Loucy (cell line): ENCODE measurements around the gene FRMD1.

Experiments
- H2AFZ ChIP-seq: fragments of 200-600 bp; sonication (generic); 2 replicates; pipeline ENCODE4 v1.6.0; 2016; ENCODE audit warnings: antibody characterized with exemption, mild to moderate bottlenecking, low read length, moderate library complexity
- H3F3A ChIP-seq: fragments of 200-600 bp; 2 replicates; pipeline ENCODE4 v1.6.0; 2016; ENCODE audit warnings: antibody characterized with exemption, low read depth, mild to moderate bottlenecking
- H3K27me3 ChIP-seq: fragments of 200-600 bp; sonication (generic); 2 replicates; pipeline ENCODE4 v1.6.1; 2014; ENCODE audit warnings: low read length, mild to moderate bottlenecking; ENCODE audit not compliant: insufficient read depth, poor library complexity, severe bottlenecking
- H3K36me3 ChIP-seq: fragments of 200-600 bp; sonication (generic); 2 replicates; pipeline ENCODE4 v1.6.1; 2016; ENCODE audit warnings: low read length; ENCODE audit not compliant: insufficient read depth
- H3K4me1 ChIP-seq: fragments of 200-600 bp; sonication (generic); 2 replicates; pipeline ENCODE4 v1.5.1; 2014; ENCODE audit warnings: low read length, mild to moderate bottlenecking; ENCODE audit not compliant: insufficient read depth, poor library complexity, severe bottlenecking
- H3K4me2 ChIP-seq: fragments of 200-600 bp; sonication (generic); 2 replicates; pipeline ENCODE4 v1.6.0; 2014; ENCODE audit warnings: antibody characterized with exemption, low read length, low read depth, mild to moderate bottlenecking; ENCODE audit not compliant: poor library complexity, severe bottlenecking
- H3K4me3 ChIP-seq: fragments of 200-600 bp; sonication (generic); 2 replicates; pipeline ENCODE4 v1.5.1; 2014; ENCODE audit warnings: low read length, mild to moderate bottlenecking, mixed read lengths; ENCODE audit not compliant: poor library complexity, severe bottlenecking
- H3K79me2 ChIP-seq: fragments of 200-600 bp; sonication (generic); 2 replicates; pipeline ENCODE4 v1.6.1; 2014; ENCODE audit warnings: low read length; ENCODE audit not compliant: insufficient read depth
- H3K9ac ChIP-seq: fragments of 200-600 bp; sonication (generic); 2 replicates; pipeline ENCODE4 v1.6.0; 2014; ENCODE audit warnings: mild to moderate bottlenecking, low read depth, low read length, moderate library complexity; ENCODE audit not compliant: poor library complexity, severe bottlenecking
- H3K9me2 ChIP-seq: fragments of 200-600 bp; sonication (generic); replicated peaks from 2 replicates; pipeline ENCODE4 v1.6.1; 2016; ENCODE audit warnings: low read depth, low read length, mixed read lengths
- H3K9me3 ChIP-seq: fragments of 200-600 bp; sonication (generic); 2 replicates; pipeline ENCODE4 v1.6.1; 2014; ENCODE audit warnings: mild to moderate bottlenecking, antibody characterized with exemption, low read length, low read depth; ENCODE audit not compliant: insufficient read depth
- H4K20me1 ChIP-seq: fragments of 200-600 bp; sonication (generic); 2 replicates; pipeline ENCODE4 v1.6.0; 2014; ENCODE audit warnings: antibody characterized with exemption, low read length, mild to moderate bottlenecking; ENCODE audit not compliant: insufficient read depth, poor library complexity, severe bottlenecking
- EZH2phosphoT487 ChIP-seq: fragments of 200-600 bp; IDR thresholded peaks from 2 replicates; pipeline ENCODE4 v1.6.1; 2018; ENCODE audit warnings: antibody characterized with exemption, mild to moderate bottlenecking, moderate library complexity, borderline replicate concordance
- TF ChIP-seq, protein P1 (sequence below): fragments of 200-600 bp; sonication (generic); conservative IDR thresholded peaks from 2 replicates; pipeline ENCODE4 v1.5.1; 2014; ENCODE audit warnings: mild to moderate bottlenecking, antibody characterized with exemption, low read length

The FRMD1 gene

DNA sequence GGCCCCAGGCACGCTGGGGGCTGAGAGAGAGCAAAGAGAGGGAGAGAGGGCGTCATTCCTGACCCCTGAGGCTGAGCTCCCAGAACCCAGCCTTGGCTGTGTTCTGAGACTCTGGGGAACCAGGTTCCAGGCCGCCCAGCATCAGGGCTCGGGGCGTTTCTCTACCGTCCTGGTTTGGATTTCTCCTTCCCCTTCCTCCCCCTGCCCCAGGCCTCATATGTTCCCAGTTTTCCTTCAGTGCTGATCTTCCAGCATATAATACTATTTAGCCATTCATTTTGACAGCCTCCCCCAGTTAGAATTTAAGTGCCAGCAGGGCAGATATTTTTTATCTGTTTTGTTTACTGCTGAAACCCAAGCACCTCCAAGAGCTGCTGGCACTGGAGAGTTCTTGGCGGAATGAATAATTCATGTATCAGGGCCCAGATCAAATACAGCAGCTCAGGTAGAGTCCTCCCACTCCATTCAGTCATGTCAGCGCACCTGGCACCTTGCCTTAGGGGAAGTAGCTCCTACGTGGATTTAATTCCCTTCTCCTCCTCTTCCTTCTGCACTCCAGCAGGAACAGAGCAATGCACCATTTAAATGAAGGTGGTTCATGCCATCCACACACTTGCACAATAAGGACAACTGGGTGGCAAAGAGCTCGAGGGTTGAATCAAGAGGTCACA is 23.4 kb upstream of the FRMD1 start:
- Histone ChIP-seq H3K36me3 (no peaks in the 10 kb centered on the region), H3K4me3 (no peak overlapping the region), H3K9ac (no peak overlapping the region), H3K27me3 (no peaks in the 10 kb centered on the region), H4K20me1 (no peaks in the 10 kb centered on the region), H3F3A (no peaks in the 10 kb centered on the region), H2AFZ (no peak overlapping the region), H3K9me3 (peaks cover 14% of the 10 kb centered on the region; the same call in 1 of the 2 replicates), H3K9me2 (no peaks in the 10 kb centered on the region), H3K4me1 (no peaks in the 10 kb centered on the region), H3K4me2 (no peak overlapping the region), H3K79me2 (no peaks in the 10 kb centered on the region)
- TF ChIP-seq, protein P1, sequence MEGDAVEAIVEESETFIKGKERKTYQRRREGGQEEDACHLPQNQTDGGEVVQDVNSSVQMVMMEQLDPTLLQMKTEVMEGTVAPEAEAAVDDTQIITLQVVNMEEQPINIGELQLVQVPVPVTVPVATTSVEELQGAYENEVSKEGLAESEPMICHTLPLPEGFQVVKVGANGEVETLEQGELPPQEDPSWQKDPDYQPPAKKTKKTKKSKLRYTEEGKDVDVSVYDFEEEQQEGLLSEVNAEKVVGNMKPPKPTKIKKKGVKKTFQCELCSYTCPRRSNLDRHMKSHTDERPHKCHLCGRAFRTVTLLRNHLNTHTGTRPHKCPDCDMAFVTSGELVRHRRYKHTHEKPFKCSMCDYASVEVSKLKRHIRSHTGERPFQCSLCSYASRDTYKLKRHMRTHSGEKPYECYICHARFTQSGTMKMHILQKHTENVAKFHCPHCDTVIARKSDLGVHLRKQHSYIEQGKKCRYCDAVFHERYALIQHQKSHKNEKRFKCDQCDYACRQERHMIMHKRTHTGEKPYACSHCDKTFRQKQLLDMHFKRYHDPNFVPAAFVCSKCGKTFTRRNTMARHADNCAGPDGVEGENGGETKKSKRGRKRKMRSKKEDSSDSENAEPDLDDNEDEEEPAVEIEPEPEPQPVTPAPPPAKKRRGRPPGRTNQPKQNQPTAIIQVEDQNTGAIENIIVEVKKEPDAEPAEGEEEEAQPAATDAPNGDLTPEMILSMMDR = no peak
- TF ChIP-seq EZH2phosphoT487 = no peak

DNA sequence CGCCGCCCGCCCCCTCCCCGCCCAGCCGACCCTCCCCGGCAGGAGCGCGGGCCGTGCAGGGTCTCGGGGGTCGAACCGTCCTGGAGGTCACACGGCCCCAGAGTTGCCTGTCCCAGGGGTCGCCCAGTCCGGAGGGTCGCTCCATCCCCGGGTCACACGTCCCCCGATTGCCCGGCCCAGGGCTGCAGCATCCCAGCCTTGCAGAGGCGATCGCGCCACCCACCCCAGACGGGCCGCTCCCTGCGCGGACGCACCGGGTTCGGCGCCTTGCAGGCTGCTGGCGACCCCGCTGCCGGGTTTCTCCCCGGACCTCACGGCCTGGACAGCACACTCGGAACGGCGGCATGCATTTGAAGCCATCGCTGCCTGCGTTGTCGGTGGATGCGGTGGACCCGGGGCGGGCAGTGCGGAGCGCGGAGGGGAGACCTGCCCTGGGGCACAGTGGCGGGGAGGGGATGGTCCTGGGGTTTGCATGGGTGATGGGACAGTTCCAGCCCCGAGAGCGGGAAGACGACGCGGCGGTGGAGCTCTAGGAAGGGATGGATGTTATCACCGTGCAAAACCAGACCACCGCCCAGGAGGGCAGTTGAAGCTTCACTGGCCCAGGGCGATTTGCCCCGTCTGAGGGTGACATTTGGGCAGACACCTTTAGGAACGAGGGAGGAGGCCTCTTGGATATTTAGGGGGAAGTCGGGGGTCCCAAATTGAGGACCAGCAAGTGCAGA is 22.7 kb upstream of the FRMD1 start:
- Histone ChIP-seq H3K27me3 (no peaks in the 10 kb centered on the region), H3K4me1 (no peaks in the 10 kb centered on the region), H3K79me2 (no peaks in the 10 kb centered on the region), H3K9ac (no peak overlapping the region), H3K9me3 (peaks cover 14% of the 10 kb centered on the region; the same call in 1 of the 2 replicates), H3K36me3 (no peaks in the 10 kb centered on the region), H2AFZ (no peak overlapping the region), H3K4me3 (no peak overlapping the region), H3F3A (no peaks in the 10 kb centered on the region), H4K20me1 (no peaks in the 10 kb centered on the region), H3K9me2 (no peaks in the 10 kb centered on the region), H3K4me2 (no peak overlapping the region)
- TF ChIP-seq, protein P1 = no peak
- no peak for TF ChIP-seq EZH2phosphoT487

DNA sequence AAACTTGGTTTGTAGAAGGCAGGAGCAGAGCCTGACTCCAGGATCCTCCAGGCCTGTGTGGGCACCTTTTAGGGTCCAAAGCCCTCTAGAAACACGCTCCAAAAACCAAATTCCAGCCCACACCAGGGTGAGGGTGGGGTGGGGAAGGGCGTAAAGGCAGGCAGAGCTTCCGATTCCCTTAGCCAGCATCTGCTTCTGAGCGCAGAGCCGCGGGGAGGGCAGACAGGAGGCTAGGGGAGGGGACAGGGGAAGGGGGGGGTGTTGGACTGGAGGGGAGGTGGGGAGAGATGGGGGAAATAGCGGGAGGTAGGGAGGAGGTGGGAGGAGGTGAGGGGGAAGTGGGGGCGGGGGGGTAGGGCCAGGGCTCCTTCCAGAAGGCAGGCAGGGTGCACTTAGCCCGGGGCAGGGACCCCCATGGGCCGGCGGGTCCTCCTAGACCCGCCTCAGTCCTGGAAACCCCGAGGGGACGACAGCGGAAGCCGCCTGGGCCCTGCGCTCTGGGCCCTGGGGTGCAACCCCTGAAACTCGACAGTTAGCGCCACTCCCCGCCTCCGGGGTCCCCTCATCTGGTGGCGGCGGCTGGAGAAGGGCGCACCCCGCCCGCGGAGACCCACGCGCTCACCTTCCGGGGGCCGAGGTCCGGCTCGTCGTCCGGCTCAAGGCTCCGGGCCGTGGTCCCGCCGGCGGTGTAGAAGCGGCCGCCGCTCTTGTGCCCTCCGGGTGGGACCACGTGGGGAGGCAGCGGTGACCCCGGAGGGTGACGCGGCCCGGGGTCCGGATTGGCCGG is 22.0 kb upstream of the FRMD1 start:
- Histone ChIP-seq H3K4me2 (no peak overlapping the region), H3K27me3 (no peaks in the 10 kb centered on the region), H3K9me3 (peaks cover 14% of the 10 kb centered on the region; the same call in 1 of the 2 replicates), H4K20me1 (no peaks in the 10 kb centered on the region), H3K79me2 (no peaks in the 10 kb centered on the region), H3K4me3 (no peak overlapping the region), H2AFZ (no peak overlapping the region), H3K9ac (no peak overlapping the region), H3K4me1 (no peaks in the 10 kb centered on the region), H3K36me3 (no peaks in the 10 kb centered on the region), H3F3A (no peaks in the 10 kb centered on the region), H3K9me2 (no peaks in the 10 kb centered on the region)
- no peak for TF ChIP-seq EZH2phosphoT487
- TF ChIP-seq, protein P1 = no peak
